GM21360 (cell line): Measurements from ENCODE around the gene B3GNT5.
"Not testable (repeated sequence)": the region's sequence is repeated elsewhere in the genome, so short reads cannot be mapped to it uniquely, and the experiment has no call there.

ENCODE experiments used
- ATAC-seq: cut with Tn5 transposase; IDR thresholded peaks from one replicate; pipeline ENCODE4 v1.9.1; 2021; ENCODE audit warnings: mild to moderate bottlenecking, moderate library complexity; ENCODE audit not compliant: unreplicated experiment

The B3GNT5 gene

GRCh38 chr3:183230251-183230650 is 22.8 kb upstream of the B3GNT5 start:
- not testable (repeated sequence) for ATAC-seq

- no peak for ATAC-seq
Measured at GRCh38 chr3:183230826-183231225, 22.2 kb upstream of the B3GNT5 start.

DNA sequence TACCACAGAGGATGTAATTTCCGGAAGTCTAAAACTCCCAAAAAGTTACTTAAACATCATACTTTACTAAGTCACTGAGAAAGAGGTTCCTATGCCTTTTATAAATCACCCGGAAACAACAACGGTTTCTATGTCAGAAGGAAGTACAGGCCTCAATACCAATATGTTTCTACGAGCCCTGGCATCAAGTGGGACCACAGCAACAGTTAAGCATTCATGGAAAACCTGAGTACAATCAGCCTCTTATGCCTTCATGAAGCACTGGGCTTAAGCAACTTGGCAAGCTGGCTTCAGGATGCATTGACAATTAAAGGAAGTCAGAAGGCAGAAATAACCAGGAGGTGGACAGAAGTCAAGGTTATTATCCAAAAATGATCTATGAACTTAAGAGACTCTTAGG is 19.1 kb upstream of the B3GNT5 start:
- no peak for ATAC-seq

- ATAC-seq, result no peak
Measured at GRCh38 chr3:183239046-183239445, 14.0 kb upstream of the B3GNT5 start.

DNA sequence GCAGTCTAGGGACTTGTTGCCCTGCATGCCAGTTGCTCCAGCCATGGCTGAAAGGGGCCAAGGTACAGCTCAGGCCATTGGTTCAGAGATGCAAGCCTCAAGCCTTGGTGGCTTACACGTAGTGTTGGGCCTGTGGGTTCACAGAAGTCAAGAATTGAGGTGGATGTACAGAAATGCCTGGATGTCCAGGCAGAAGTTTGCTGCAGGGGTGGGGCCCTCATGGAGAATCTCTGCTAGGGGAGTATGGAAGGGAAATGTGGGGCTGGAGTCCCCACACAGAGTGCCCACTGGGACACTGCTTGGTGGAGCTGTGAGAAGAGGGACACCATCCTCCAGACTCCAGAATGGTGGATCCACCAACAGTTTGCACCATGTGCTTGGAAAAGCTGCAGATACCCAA is 10.6 kb upstream of the B3GNT5 start:
- ATAC-seq, result no peak

DNA sequence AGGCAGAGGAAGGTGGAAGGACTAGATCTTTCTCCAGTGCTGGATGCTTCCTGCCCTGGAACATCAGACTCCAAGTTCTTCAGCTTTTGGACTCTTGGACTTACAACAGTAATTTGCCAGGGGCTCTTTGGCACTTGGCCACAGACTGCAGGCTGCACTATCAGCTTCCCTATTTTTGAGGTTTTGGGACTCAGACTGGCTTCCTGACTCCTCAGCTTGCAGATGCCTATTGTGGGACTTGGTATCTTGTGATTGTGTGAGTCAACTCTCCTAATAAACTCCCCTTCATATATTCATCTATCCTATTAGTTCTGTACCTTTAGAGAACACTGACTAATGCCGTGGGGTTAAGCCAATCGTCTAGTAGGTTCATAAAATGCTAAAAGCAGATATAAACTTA is 8.8 kb upstream of the B3GNT5 start:
- no peak for ATAC-seq

DNA sequence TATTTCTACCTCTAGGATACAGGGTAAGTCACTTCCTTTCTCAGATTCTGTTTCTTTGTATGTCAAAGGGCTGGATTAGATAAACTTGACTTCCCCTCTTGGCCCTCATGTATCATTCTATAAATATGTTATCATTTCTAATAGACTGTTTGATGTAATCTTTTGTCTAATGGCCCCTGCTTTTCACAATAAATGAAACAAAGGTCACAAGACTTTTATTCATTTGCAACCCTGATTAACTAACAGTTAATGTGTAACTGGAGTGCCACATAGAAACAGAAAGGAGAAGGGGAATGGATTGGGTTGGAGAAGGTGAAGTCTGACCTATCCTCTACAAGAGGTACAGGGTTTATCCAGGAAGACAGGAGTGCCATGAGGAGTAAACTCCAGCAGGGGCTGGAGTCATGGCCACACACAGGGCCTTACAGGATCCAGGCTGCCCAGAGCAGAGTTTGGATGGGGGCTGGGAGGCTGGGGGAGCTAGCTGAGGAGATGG is 8.0 kb upstream of the B3GNT5 start:
- ATAC-seq, result no peak

GRCh38 chr3:183247011-183247589 is 6.0 kb upstream of the B3GNT5 start:
- ATAC-seq, result no peak

DNA sequence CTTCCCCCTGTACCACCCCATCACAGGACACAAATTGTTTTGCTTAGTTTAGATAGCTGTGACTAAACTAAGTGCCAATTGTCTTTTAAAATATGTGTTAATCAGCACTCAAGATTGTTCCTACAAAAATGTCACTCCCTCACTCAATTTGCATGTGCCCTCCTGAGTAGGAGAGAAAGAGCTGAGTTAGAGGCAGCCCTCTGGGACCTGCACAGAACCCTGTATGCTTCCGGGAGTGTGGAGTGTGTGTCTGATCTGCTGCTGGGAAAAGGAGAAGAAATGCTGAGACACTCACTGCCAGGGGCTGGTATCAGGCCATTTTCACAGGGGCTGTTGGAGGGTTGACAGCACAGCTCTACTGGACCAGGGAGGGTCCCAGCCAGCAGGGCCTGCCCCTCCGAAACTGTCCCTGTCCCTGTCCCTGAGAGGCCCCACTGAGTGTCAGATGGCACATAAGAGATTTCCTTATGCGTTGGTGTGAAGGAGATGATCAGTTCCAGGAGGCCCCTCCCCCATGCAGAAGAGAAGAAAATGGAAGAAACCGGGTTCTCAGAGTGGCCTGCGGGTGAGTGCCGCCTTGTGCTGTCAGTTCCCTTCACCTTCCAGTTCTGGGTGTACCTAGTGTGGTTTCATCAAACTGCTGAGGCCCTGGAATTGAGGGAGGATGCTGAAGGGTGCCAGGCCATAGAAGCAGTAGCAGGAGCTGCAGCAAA is 3.9 kb upstream of the B3GNT5 start:
- no peak for ATAC-seq

DNA sequence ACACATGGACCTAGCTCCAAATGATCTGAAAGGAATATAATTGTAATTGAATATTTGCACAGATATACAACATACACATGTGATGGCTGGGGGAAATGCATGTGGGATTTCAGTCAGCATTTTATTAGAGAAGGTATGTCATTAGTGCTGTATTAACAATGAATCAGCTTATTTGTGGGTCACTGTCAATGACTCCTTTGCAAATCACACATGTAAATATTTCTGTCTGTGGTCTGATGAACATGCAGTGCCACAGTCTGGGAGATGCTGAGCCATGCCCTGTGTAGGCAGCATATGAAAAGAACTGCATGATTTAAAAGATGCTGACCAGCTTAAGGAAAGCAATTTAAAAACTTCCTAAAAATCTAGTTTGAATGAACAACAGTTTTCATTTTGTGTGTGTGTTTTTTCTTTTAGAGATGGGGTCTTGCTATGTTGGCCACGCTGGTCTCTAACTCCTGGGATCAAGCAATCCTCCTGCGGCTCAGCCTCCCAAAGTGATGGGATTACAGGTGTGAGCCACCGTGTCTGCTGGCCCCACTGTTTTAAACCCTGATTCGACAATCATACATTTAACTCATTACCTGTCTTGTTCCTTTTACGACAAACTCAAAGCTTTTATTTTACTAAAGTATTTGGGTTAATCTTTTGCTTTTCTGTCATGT is 803 bp upstream of the B3GNT5 start:
- ATAC-seq, result no peak

DNA sequence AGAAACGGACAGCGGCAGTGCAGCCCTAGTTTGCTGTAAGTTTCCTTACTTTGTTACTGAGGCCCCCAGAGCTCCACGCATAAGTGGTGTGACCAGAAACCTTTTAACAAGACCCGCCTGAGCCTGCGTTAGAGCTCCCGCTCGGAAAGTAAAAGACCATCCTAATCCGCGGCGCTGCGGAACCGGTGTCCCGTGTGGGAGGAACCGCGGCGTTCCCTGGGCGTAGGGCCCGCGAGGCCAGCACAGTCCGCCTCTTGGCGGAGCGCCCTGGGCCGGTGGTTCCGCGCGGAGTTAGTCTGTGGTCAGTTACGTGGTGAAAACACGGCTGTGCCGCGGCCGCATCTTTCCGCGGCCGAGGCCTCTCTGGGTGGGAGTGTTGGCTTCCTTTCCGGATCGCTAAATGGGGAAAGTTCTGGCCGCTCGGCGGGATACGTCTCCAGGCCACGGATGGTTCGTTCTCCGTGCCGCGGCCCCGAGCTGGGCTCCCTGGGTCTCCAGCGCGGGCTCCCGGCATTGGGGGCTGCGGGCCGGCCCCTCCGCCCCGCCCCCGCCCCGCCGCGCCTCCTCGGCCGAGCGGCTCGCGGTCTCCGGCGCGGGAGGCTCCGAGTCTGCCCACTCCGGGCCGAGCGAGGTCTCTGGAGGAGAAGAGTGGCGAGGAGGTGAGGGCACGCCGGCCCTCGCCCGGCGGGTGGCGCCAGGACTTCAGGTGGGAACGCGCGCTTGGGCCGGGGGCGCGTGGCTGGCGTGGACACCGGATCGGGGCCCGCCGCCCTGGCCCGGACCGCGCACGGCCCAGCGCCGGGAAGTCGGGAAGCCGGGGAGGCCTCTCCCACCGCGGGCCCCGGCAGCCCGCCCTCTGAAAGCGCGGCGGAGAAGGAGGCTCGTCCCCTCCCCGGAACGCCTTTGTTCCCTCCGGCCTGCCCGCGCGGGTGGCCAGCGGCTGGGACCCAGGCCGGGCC is 754 bp downstream of the B3GNT5 start:
- ATAC-seq, result no peak

GRCh38 chr3:183254487-183255347 is 1.7 kb downstream of the B3GNT5 start:
- no peak for ATAC-seq

- no peak for ATAC-seq
Measured at GRCh38 chr3:183255348-183255730, 2.3 kb downstream of the B3GNT5 start.

DNA sequence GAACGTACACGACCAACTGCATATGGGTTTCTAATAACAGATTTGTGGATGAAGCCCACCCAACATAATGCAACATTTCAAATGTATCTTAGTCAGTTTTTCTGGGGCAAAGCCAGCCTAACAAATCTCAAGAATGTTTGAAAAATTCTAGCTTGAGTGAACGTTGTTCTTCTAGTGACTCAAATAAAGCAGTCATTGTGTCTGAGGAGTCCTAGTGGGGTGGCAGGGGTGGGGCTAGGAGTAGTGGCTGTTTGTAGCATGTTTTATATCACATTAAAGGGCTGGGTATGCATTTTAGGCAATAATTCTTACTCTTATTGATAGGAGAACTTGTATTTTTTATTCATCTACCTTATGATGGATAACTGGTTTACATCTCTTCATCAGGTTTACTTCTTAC is 6.0 kb downstream of the B3GNT5 start:
- no peak for ATAC-seq

GRCh38 chr3:183259621-183260020 is 6.6 kb downstream of the B3GNT5 start:
- ATAC-seq, result no peak

GRCh38 chr3:183260167-183260904 is 7.3 kb downstream of the B3GNT5 start:
- no peak for ATAC-seq

DNA sequence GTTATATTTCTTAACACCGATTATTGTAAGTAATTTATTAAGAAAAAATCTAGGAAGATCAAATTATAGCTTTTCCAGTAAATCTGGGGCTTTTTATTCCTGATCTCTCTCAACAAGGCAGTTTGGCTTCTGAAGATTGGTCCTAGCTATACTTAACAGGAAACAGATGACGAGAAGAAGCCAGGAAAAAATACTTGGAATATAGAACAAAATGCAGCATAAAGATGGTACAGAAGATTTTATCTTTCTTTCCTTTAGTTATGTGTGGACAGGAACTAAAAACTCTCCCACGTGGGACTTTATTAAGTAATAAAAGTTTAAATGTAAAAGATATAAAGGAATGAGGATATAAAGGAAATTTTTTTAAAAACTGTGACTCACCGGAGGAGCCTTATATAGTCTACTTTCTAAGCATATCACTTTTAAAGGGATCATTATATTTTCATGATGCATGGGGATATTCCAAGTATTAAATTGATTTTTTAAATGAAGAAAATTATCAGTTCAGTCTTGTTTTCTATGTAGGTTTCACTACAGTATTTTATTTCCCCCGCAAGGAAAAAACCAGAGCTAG is 8.2 kb downstream of the B3GNT5 start:
- ATAC-seq, result no peak

DNA sequence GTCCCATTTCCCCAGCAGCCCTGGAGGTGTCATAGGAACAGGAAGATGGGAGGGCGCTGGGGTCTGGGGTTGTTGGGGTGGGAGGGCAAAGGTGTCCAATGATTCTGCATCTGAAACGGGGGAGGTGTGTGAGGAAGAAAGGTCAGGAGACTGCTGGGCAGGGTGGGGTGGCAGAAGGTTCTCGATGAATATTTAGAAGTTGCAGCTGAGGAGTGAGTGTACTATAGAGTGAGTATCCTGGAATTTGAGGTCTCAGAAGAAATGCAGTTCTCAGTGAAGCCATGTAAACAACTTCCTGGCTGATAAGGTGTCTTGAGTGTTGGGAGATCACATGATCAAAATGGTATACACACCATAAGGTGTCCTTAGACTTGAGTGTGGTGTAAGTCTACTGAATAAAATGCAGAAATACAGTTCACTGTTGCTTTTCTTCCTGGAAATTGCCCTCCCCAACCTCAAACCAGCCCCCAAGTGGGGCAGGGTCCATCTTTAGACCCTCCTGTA is 9.9 kb downstream of the B3GNT5 start:
- ATAC-seq, result no peak

DNA sequence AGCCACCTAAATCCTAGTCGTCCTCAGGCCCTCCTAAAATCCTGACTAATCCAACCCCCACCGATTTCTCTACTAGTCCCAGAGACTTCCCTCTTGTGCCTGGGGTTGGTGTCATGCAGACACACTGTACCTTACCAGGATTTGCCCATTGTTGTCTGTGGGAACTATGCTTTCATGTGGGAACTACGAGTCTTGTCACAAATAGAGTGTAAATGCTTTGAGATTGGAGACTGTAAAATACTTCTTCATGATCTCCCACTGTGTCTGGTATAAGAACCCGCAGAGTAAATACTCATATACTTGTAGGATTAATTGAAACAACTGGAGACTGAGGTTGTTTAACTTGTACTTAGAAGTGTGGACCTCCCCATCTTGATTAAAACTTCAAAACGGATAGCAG is 11.2 kb downstream of the B3GNT5 start:
- ATAC-seq, result no peak
